ENCODE measurements around the gene KRTAP13-1. TPM values are rescaled to one million over a fixed set of nuclear protein-coding genes. Genes with fewer than 3 reads are reported as not detected.

Gene KRTAP13-1
- total RNA-seq, 4 donors from 2014 or later: 0.89 to 3.3 TPM; not detected in 2

DNA sequence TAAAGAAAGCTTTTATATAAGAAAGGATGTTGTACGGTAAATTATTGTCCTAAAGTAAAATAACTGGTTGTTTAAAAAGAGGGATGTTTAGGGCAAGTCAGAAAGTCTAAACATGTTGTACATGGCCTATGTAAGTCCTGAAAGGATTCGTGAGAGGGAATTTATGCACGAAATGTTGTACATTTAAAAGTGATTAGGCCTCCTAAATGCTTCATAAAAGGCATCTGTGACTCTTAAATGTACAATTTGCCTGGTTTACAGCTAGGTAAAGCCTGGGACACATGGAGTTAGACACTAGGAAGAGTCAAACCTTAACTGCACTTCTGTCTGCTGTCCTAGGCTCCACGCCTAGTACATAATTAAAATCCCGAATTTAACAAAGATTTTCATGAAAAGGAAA, 20.2 kb downstream of the KRTAP13-1 start:
- no peak overlapping the region for H3K4me3 ChIP-seq (ENCODE audit: low read depth, poor library complexity, severe bottlenecking)
- TF ChIP-seq POLR2A (IDR thresholded peaks at IDR 0.05) (no peak), CTCF (IDR thresholded peaks at IDR 0.05) (no peak)
- DNase-seq (ENCODE audit: low spot score in 2 of 2): no peak
- WGBS, 2 donors: 77 to 88% methylated on average over 5 of the region's 5 CpGs
- intact Hi-C loops (cut with DNase I; ENCODE audit: low total_unique reads): no loop called here

DNA sequence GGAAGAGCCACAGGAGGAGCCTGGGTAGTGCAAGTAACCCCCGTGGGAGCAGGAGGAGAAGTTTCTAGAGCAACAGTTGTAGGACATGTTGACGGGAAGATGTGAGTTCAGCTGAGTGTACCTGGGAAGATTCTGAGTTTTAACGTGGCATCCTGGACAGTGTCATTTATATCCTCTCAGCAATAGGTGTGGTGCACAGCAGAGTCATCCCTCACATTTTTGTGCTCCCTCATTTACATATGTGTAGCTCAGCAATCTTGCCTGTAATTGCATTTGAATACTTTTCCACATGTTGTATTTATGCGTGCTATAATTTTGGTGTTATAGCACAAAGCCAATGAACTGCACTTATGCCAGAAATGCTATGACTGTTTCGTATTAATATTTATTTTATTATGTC, 30.0 kb downstream of the KRTAP13-1 start, which contains the start of gene KRTAP13-3:
TSS of gene KRTAP13-3 (minus strand) at position 101 of the 400 bp plus-strand sequence. CDS start at position 87, 14 bp downstream.
- intact Hi-C loops (cut with DNase I; ENCODE audit: low total_unique reads): no loop called here
- no peak within 1 kb of the TSS for H3K4me3 ChIP-seq (ENCODE audit: low read depth, poor library complexity, severe bottlenecking)
- no peak for TF ChIP-seq CTCF (IDR thresholded peaks at IDR 0.05)
- no peak for TF ChIP-seq POLR2A (IDR thresholded peaks at IDR 0.05)
- 74% methylated on average over 5 of the region's 5 CpGs for WGBS, 2 donors
- DNase-seq (ENCODE audit: low spot score in 2 of 2): no peak

- intact Hi-C loops (cut with DNase I; ENCODE audit: low total_unique reads): no loop called here
- 79% methylated on average over 3 of the region's 3 CpGs for WGBS, 2 donors
- no peak for DNase-seq (ENCODE audit: low spot score in 2 of 2)
- H3K4me3 ChIP-seq (ENCODE audit: low read depth, poor library complexity, severe bottlenecking): no peak overlapping the region
- TF ChIP-seq POLR2A (IDR thresholded peaks at IDR 0.05): no peak
- no peak for TF ChIP-seq CTCF (IDR thresholded peaks at IDR 0.05)
These were observed 30.9 kb downstream of the KRTAP13-1 start for GRCh38 chr21:30426731-30427130.

- H3K4me3 ChIP-seq (ENCODE audit: low read depth, poor library complexity, severe bottlenecking): no peak within 1 kb of the TSS
- DNase-seq (ENCODE audit: low spot score in 2 of 2): no peak
- intact Hi-C loops (cut with DNase I; ENCODE audit: low total_unique reads): no loop called here
- 81 to 83% methylated on average over 9 of the region's 9 CpGs for WGBS, 2 donors
- TF ChIP-seq CTCF (IDR thresholded peaks at IDR 0.05) (no peak), POLR2A (IDR thresholded peaks at IDR 0.05) (no peak)
These were observed 34.4 kb downstream of the KRTAP13-1 start, which contains the start of gene KRTAP13-4 for GRCh38 chr21:30430170-30430655. KRTAP13-4 (plus strand) TSS chr21:30430220; CDS start chr21:30430276, 56 bp downstream.

GRCh38 chr21:30434033-30434631, 38.3 kb downstream of the KRTAP13-1 start:
- TF ChIP-seq POLR2A (IDR thresholded peaks at IDR 0.05) (no peak), CTCF (IDR thresholded peaks at IDR 0.05) (no peak)
- no peak for DNase-seq (ENCODE audit: low spot score in 2 of 2)
- no peak overlapping the region for H3K4me3 ChIP-seq (ENCODE audit: low read depth, poor library complexity, severe bottlenecking)
- 45 to 49% methylated on average over 10 of the region's 10 CpGs for WGBS, 2 donors
- intact Hi-C loops (cut with DNase I; ENCODE audit: low total_unique reads): no loop called here
